22Rv1 (cell line): ENCODE measurements around the gene RALY.

Source experiments
- CTCF ChIP-seq: fragments of 450-650 bp; IDR thresholded peaks from 2 replicates; pipeline ENCODE4 v1.5.1; 2017; ENCODE audit warnings: mild to moderate bottlenecking
- ZFX ChIP-seq: fragments of 450-650 bp; IDR thresholded peaks from 2 replicates; pipeline ENCODE4 v1.6.1; 2017; ENCODE audit warnings: antibody characterized with exemption, borderline replicate concordance

GRCh38 chr20:34061695-34062094 lies 68.0 kb downstream of the RALY start:
- TF ChIP-seq CTCF = no peak
- no peak for TF ChIP-seq ZFX
